ENCODE measurements around the gene OLFM3. TPM values are rescaled to one million over a fixed set of nuclear protein-coding genes. Genes with fewer than 3 reads are reported as not detected.

The OLFM3 gene
- polyA plus RNA-seq, 4 donors: 24.2 to 31.8 (median 28.9) TPM

GRCh38 chr1:101854271-101854670 is 142.5 kb downstream of the OLFM3 start:
- no peak for DNase-seq (ENCODE audit: low read depth in 4 of 4, low spot score in 3 of 4)

- no peak for DNase-seq (ENCODE audit: low read depth in 4 of 4, low spot score in 3 of 4)
These were observed 143.8 kb downstream of the OLFM3 start for GRCh38 chr1:101852936-101853335.

GRCh38 chr1:101849356-101849755 is 147.4 kb downstream of the OLFM3 start:
- no peak for DNase-seq (ENCODE audit: low read depth in 4 of 4, low spot score in 3 of 4)

GRCh38 chr1:101847626-101848025 is 149.1 kb downstream of the OLFM3 start:
- no peak for DNase-seq (ENCODE audit: low read depth in 4 of 4, low spot score in 3 of 4)

- peak; percentile 12 to 48 (median 24) for DNase-seq (ENCODE audit: low read depth in 4 of 4, low spot score in 3 of 4)
These were observed 149.9 kb downstream of the OLFM3 start for GRCh38 chr1:101846820-101847219.

- DNase-seq (ENCODE audit: low read depth in 4 of 4, low spot score in 3 of 4): no peak
These were observed 153.6 kb downstream of the OLFM3 start for GRCh38 chr1:101843160-101843559.

GRCh38 chr1:101841824-101842223 is 154.9 kb downstream of the OLFM3 start:
- no peak for DNase-seq (ENCODE audit: low read depth in 4 of 4, low spot score in 3 of 4)

GRCh38 chr1:101835988-101836387 is 160.7 kb downstream of the OLFM3 start:
- no peak for DNase-seq (ENCODE audit: low read depth in 4 of 4, low spot score in 3 of 4)

- no peak for DNase-seq (ENCODE audit: low read depth in 4 of 4, low spot score in 3 of 4)
These were observed 163.4 kb downstream of the OLFM3 start for GRCh38 chr1:101833312-101833711.

GRCh38 chr1:101826416-101826815 is 170.3 kb downstream of the OLFM3 start:
- no peak for DNase-seq (ENCODE audit: low read depth in 4 of 4, low spot score in 3 of 4)

GRCh38 chr1:101820071-101820470 is 176.7 kb downstream of the OLFM3 start:
- peak; percentile 13 to 38 (median 23) for DNase-seq (ENCODE audit: low read depth in 4 of 4, low spot score in 3 of 4)

GRCh38 chr1:101816262-101816661 is 180.5 kb downstream of the OLFM3 start:
- DNase-seq (ENCODE audit: low read depth in 4 of 4, low spot score in 3 of 4): no peak

- DNase-seq (ENCODE audit: low read depth in 4 of 4, low spot score in 3 of 4): no peak
These were observed 198.3 kb downstream of the OLFM3 start for GRCh38 chr1:101798417-101798816.

- DNase-seq (ENCODE audit: low read depth in 4 of 4, low spot score in 3 of 4): no peak
These were observed 199.0 kb downstream of the OLFM3 start for GRCh38 chr1:101797722-101798121.

- no peak for DNase-seq (ENCODE audit: low read depth in 4 of 4, low spot score in 3 of 4)
These were observed 215.4 kb downstream of the OLFM3 start for GRCh38 chr1:101781201-101781831.

- DNase-seq (ENCODE audit: low read depth in 4 of 4, low spot score in 3 of 4): no peak
These were observed 227.2 kb downstream of the OLFM3 start for GRCh38 chr1:101769520-101769919.

- no peak for DNase-seq (ENCODE audit: low read depth in 4 of 4, low spot score in 3 of 4)
These were observed 238.7 kb downstream of the OLFM3 start for GRCh38 chr1:101757985-101758384.

GRCh38 chr1:101756411-101756810 is 240.3 kb downstream of the OLFM3 start:
- no peak for DNase-seq (ENCODE audit: low read depth in 4 of 4, low spot score in 3 of 4)

Measured in right renal pelvis (tissue), 4 donors.